Retina (tissue), 1 donor: ENCODE measurements around the gene CAMTA1.
"Not testable (repeated sequence)": the region's sequence is repeated elsewhere in the genome, so short reads cannot be mapped to it uniquely, and the experiment has no call there.

Source experiments
- DNase-seq: peaks from one replicate; pipeline ENCODE4 v3.0.0-alpha.2; 2016

CAMTA1 gene

GRCh38 chr1:6782151-6782550 is 3.1 kb upstream of the CAMTA1 start:
- DNase-seq: no peak

GRCh38 chr1:6783221-6783620 is 2.0 kb upstream of the CAMTA1 start:
- no peak for DNase-seq

GRCh38 chr1:6783936-6784559 is 1.2 kb upstream of the CAMTA1 start:
- peak; percentile 85 for DNase-seq

- DNase-seq: peak; percentile 100
Measured at GRCh38 chr1:6784560-6785317, 515 bp upstream of the CAMTA1 start.

- peak; percentile 65 for DNase-seq
Measured at GRCh38 chr1:6785728-6786505, 663 bp downstream of the CAMTA1 start.

- no peak for DNase-seq
Measured at GRCh38 chr1:6788946-6789345, 3.7 kb downstream of the CAMTA1 start.

- no peak for DNase-seq
Measured at GRCh38 chr1:6790146-6790545, 4.9 kb downstream of the CAMTA1 start.

- DNase-seq: no peak
Measured at GRCh38 chr1:6794164-6794563, 8.9 kb downstream of the CAMTA1 start.

- no peak for DNase-seq
Measured at GRCh38 chr1:6795203-6795602, 9.9 kb downstream of the CAMTA1 start.

- no peak for DNase-seq
Measured at GRCh38 chr1:6795661-6796060, 10.4 kb downstream of the CAMTA1 start.

- DNase-seq: no peak
Measured at GRCh38 chr1:6796095-6796494, 10.8 kb downstream of the CAMTA1 start.

- no peak for DNase-seq
Measured at GRCh38 chr1:6799499-6799898, 14.2 kb downstream of the CAMTA1 start.

- DNase-seq: no peak
Measured at GRCh38 chr1:6800745-6801144, 15.5 kb downstream of the CAMTA1 start.

GRCh38 chr1:6801199-6801598 is 15.9 kb downstream of the CAMTA1 start:
- no peak for DNase-seq

- peak; percentile 20 for DNase-seq
Measured at GRCh38 chr1:6801966-6802365, 16.7 kb downstream of the CAMTA1 start.

- DNase-seq: no peak
Measured at GRCh38 chr1:6802454-6802853, 17.2 kb downstream of the CAMTA1 start.

GRCh38 chr1:6802893-6803292 is 17.6 kb downstream of the CAMTA1 start:
- no peak for DNase-seq

- no peak for DNase-seq
Measured at GRCh38 chr1:6803357-6803756, 18.1 kb downstream of the CAMTA1 start.

- no peak for DNase-seq
Measured at GRCh38 chr1:6805004-6805416, 19.8 kb downstream of the CAMTA1 start.

GRCh38 chr1:6807782-6808181 is 22.5 kb downstream of the CAMTA1 start:
- no peak for DNase-seq

- DNase-seq: no peak
Measured at GRCh38 chr1:6809461-6809860, 24.2 kb downstream of the CAMTA1 start.

- DNase-seq: not testable (repeated sequence)
Measured at GRCh38 chr1:6810146-6810734, 25.0 kb downstream of the CAMTA1 start.

GRCh38 chr1:6811583-6811982 is 26.3 kb downstream of the CAMTA1 start:
- no peak for DNase-seq
